ENCODE results near the gene ARHGAP8. TPM values are rescaled to one million over a fixed set of nuclear protein-coding genes. Genes with fewer than 3 reads are reported as not detected.

ARHGAP8 gene
- total RNA-seq, 3 donors from 2014 or later (not counting 1 experiment from before 2014, with no cell fraction given): 23.6 to 32.6 (median 26.5) TPM

- TF ChIP-seq CTCF (IDR thresholded peaks at IDR 0.05): no peak
- no peak overlapping the region for H3K4me3 ChIP-seq (ENCODE audit: low read length)
- no peak overlapping the region for H3K27ac Mint-ChIP-seq
- H3K9me3 Mint-ChIP-seq: no peaks in the 10 kb centered on the region
- H3K27ac ChIP-seq (ENCODE audit: low read length): no peak overlapping the region
- no peaks in the 10 kb centered on the region for H3K36me3 ChIP-seq (ENCODE audit: control insufficient read depth, insufficient read depth, low read length)
- ATAC-seq (no peak), DNase-seq (no peak)
- H3K36me3 Mint-ChIP-seq: no peaks in the 10 kb centered on the region
- H3K4me3 Mint-ChIP-seq: no peak overlapping the region
- H3K27me3 ChIP-seq (ENCODE audit: control insufficient read depth, insufficient read depth, low read length): no peaks in the 10 kb centered on the region
- H3K27me3 Mint-ChIP-seq (ENCODE audit: low read depth in 2 of 2): no peaks in the 10 kb centered on the region
- intact Hi-C loops (cut with micrococcal nuclease): no loop called here
- no peaks in the 10 kb centered on the region for H3K4me1 ChIP-seq (ENCODE audit: control insufficient read depth, insufficient read depth, low read length)
- WGBS (ENCODE audit: insufficient coverage): 92% methylated on average over 17 of the region's 17 CpGs
- H3K9me3 ChIP-seq (ENCODE audit: control insufficient read depth, insufficient read depth, low read length): no peaks in the 10 kb centered on the region
- peaks cover 0 to 4% of the 10 kb centered on the region in 2 donors for H3K4me1 Mint-ChIP-seq
These were observed 12.0 kb downstream of the ARHGAP8 start for GRCh38 chr22:44764373-44764772.

- 28% methylated on average over 4 of the region's 4 CpGs for WGBS (ENCODE audit: insufficient coverage)
- Histone ChIP-seq H3K27ac (ENCODE audit: low read length) (no peak overlapping the region), H3K9me3 (ENCODE audit: control insufficient read depth, insufficient read depth, low read length) (no peaks in the 10 kb centered on the region), H3K4me3 (ENCODE audit: low read length) (no peak overlapping the region), H3K27me3 (ENCODE audit: control insufficient read depth, insufficient read depth, low read length) (no peaks in the 10 kb centered on the region), H3K4me1 (ENCODE audit: control insufficient read depth, insufficient read depth, low read length) (no peaks in the 10 kb centered on the region), H3K36me3 (ENCODE audit: control insufficient read depth, insufficient read depth, low read length) (no peaks in the 10 kb centered on the region)
- ATAC-seq: no peak
- intact Hi-C loops (cut with micrococcal nuclease): no loop called here
- no peaks in the 10 kb centered on the region for H3K27me3 Mint-ChIP-seq (ENCODE audit: low read depth in 2 of 2)
- H3K4me1 Mint-ChIP-seq: peaks cover 0 to 4% of the 10 kb centered on the region in 2 donors
- H3K36me3 Mint-ChIP-seq: no peaks in the 10 kb centered on the region
- no peak for DNase-seq
- TF ChIP-seq CTCF (IDR thresholded peaks at IDR 0.05): no peak
- H3K27ac Mint-ChIP-seq: no peak overlapping the region
- H3K9me3 Mint-ChIP-seq: no peaks in the 10 kb centered on the region
- no peak overlapping the region for H3K4me3 Mint-ChIP-seq
These were observed 12.6 kb downstream of the ARHGAP8 start for GRCh38 chr22:44764974-44765373.

- Histone ChIP-seq H3K4me3 (ENCODE audit: low read length) (no peak overlapping the region), H3K36me3 (ENCODE audit: control insufficient read depth, insufficient read depth, low read length) (no peaks in the 10 kb centered on the region), H3K4me1 (ENCODE audit: control insufficient read depth, insufficient read depth, low read length) (no peaks in the 10 kb centered on the region), H3K9me3 (ENCODE audit: control insufficient read depth, insufficient read depth, low read length) (no peaks in the 10 kb centered on the region), H3K27ac (ENCODE audit: low read length) (no peak overlapping the region), H3K27me3 (ENCODE audit: control insufficient read depth, insufficient read depth, low read length) (no peaks in the 10 kb centered on the region)
- ATAC-seq (no peak), DNase-seq (no peak)
- Mint-ChIP-seq H3K27ac (no peak overlapping the region), H3K9me3 (no peaks in the 10 kb centered on the region), H3K4me1 (peaks cover 0 to 4% of the 10 kb centered on the region in 2 donors), H3K36me3 (no peaks in the 10 kb centered on the region), H3K4me3 (no peak overlapping the region), H3K27me3 (ENCODE audit: low read depth in 2 of 2) (no peaks in the 10 kb centered on the region)
- no peak for TF ChIP-seq CTCF (IDR thresholded peaks at IDR 0.05)
- intact Hi-C loops (cut with micrococcal nuclease): no loop called here
- 71% methylated on average over 22 of the region's 23 CpGs for WGBS (ENCODE audit: insufficient coverage)
These were observed 13.4 kb downstream of the ARHGAP8 start for GRCh38 chr22:44765571-44766285.

GRCh38 chr22:44773082-44773481 lies 20.7 kb downstream of the ARHGAP8 start:
- Histone ChIP-seq H3K9me3 (ENCODE audit: control insufficient read depth, insufficient read depth, low read length) (peaks cover 6% of the 10 kb centered on the region), H3K4me3 (ENCODE audit: low read length) (no peak overlapping the region), H3K27me3 (ENCODE audit: control insufficient read depth, insufficient read depth, low read length) (no peaks in the 10 kb centered on the region), H3K36me3 (ENCODE audit: control insufficient read depth, insufficient read depth, low read length) (no peaks in the 10 kb centered on the region), H3K27ac (ENCODE audit: low read length) (no peak overlapping the region), H3K4me1 (ENCODE audit: control insufficient read depth, insufficient read depth, low read length) (no peaks in the 10 kb centered on the region)
- no peak overlapping the region for H3K27ac Mint-ChIP-seq
- ATAC-seq (no peak), DNase-seq (no peak)
- H3K27me3 Mint-ChIP-seq (ENCODE audit: low read depth in 2 of 2): no peaks in the 10 kb centered on the region
- no peak for TF ChIP-seq CTCF (IDR thresholded peaks at IDR 0.05)
- intact Hi-C loops (cut with micrococcal nuclease): no loop called here
- no peaks in the 10 kb centered on the region for H3K4me1 Mint-ChIP-seq
- no peaks in the 10 kb centered on the region for H3K9me3 Mint-ChIP-seq
- 92% methylated on average over 1 of the region's 1 CpG for WGBS (ENCODE audit: insufficient coverage)
- H3K36me3 Mint-ChIP-seq: no peaks in the 10 kb centered on the region
- H3K4me3 Mint-ChIP-seq: no peak overlapping the region

All from natural killer cell (primary cell).